ENCODE data around the gene FGD1.

DNA sequence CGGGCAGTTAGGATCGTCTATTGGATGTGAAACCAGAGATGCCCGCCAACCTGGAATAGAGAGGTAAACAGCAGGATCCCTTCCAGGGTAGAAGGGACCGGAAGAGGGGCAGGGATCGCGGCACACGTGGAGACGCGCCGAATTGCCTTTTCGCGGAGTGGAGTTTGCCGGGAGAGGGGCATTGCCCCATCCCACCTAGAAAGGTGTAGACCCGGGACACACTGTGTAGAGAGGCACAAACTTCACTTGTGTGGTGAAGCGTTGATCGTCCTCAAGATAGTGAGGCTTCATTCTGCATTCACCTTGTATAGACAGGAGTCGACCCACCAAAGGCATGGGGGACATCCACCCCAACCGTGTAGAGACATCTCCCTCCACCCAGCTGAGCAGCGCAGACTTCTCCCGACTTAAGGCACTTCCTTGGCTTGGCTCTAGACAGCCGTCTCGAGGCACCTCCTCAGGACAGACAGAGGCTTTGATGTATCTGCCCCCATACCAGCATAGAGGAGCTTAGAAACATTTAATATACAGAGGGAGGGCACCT, 34.4 kb upstream of the FGD1 start:
- TF ChIP-seq, protein P1, sequence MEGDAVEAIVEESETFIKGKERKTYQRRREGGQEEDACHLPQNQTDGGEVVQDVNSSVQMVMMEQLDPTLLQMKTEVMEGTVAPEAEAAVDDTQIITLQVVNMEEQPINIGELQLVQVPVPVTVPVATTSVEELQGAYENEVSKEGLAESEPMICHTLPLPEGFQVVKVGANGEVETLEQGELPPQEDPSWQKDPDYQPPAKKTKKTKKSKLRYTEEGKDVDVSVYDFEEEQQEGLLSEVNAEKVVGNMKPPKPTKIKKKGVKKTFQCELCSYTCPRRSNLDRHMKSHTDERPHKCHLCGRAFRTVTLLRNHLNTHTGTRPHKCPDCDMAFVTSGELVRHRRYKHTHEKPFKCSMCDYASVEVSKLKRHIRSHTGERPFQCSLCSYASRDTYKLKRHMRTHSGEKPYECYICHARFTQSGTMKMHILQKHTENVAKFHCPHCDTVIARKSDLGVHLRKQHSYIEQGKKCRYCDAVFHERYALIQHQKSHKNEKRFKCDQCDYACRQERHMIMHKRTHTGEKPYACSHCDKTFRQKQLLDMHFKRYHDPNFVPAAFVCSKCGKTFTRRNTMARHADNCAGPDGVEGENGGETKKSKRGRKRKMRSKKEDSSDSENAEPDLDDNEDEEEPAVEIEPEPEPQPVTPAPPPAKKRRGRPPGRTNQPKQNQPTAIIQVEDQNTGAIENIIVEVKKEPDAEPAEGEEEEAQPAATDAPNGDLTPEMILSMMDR (IDR thresholded peaks at IDR 0.05; ENCODE audit: low read depth, low read length, poor library complexity, severe bottlenecking): no peak
- no peak for TF ChIP-seq EZH2phosphoT487 (IDR thresholded peaks at IDR 0.05; ENCODE audit: borderline replicate concordance, low read length)
